NCI-H82 treated with DMSO at 0.1 percent for 48 hours (cell line): ENCODE measurements around the gene CYP2W1.
"Not testable (repeated sequence)": the region's sequence is repeated elsewhere in the genome, so short reads cannot be mapped to it uniquely, and the experiment has no call there.

Source experiments
- DNase-seq: peaks from one replicate; lab custom pipeline; 2025; ENCODE audit not compliant: unreplicated experiment; lab: John Stamatoyannopoulos, UW

The CYP2W1 gene

DNA sequence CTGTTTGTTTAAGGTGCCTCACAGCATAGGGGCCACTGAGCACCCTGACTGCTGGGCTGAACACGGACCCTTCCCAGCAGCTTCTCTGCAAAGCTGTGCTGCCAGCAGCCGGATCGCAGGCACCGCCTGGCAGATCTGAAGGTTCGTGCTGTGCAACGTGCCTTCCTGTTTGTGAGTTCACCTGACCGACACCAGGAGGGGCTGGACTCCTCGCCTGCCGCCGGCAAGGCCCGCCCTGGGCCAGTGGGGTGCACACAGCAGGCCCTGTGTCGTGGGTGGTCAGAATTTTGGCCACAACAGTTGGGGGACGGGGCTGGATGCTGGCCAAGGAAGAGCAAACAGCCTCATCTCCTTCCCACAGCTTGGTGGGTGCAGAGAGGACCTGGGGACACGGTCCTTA is 12.6 kb downstream of the CYP2W1 start:
- no peak for DNase-seq

DNA sequence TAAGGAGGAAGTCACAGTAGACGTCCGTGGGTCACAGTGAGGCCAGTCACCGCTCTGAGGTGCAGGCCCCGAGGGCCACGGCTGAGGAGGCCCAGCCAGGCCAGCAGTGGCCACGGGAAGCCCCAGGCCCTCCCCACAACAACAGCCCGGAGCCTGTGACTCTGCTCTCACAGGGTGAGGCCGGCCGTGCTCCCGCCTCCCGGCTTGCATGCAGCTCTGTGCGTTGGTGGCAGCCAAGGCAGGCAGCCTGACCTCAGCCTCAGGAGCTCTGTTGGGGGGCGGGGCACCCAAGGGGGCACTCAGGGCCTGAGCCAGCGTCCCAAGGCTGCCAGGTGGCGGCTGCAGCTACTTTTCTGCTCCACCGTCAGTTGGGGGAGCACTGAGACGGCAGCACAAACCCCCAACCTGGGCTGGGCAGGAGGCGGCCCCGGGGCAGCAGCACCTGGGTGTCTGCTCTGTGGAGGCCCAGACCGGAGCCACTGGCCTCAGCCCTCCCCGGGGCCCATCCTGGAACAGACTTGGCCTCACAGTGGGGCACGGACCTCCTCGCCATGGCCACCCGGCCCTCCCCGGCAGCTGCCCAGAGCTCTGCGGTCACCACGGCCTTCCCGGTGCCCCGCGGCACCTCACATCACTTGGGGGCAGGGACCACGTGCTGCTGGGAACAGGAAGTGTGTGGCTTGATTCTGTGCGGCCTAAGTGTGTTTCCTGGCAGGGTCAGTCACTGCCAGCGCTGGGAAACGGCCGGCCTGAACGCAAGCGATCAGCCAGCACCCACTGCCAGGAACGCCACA is 13.3 kb downstream of the CYP2W1 start:
- no peak for DNase-seq

DNA sequence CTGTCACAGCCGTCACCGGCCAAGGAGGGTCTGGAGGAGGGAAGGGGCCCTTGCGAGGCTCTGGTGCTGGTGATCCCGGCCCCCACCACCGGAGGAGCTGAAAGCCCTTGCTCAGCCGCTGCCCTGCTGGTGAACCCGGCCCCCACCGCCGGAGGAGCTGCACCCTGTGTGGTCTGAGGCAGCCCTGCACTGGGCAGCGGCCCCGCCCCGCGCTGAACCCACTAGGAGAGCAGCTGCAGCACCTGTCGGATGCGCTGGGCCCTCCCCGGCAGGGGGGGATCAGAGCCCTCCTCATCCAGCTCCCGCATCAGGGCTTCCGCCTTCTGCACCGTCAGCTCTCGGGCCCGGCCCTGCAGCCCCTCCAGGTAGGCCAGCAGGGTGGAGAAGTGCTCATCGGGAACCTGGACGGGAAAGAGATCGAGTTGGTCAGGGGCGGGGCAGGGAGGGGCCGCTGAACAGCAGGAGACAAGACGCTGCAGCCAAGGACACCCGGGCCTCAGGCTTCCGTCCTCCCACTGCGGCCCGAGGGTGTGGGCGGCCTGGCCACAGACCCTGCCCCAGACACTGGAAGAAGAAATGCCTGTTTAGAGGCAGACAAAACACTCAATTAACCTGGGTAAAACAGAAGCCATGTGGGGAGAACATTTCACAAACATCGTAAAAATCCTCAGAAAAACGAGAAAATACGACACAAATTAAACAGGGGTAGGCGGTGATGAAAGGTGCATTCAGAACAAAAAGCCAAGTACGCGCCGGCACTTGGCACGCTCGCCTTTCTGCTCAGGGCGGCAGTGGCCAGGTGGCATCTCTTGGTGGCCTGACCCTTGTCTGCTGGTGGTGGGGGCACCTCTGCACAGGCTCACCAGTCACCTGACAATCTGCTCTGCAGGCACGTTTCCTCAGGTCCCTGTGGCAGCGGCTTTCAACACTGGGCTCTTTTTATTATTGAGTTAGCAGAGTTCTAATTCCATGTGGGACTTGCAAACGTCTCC is 14.7 kb downstream of the CYP2W1 start:
- DNase-seq = no peak

DNA sequence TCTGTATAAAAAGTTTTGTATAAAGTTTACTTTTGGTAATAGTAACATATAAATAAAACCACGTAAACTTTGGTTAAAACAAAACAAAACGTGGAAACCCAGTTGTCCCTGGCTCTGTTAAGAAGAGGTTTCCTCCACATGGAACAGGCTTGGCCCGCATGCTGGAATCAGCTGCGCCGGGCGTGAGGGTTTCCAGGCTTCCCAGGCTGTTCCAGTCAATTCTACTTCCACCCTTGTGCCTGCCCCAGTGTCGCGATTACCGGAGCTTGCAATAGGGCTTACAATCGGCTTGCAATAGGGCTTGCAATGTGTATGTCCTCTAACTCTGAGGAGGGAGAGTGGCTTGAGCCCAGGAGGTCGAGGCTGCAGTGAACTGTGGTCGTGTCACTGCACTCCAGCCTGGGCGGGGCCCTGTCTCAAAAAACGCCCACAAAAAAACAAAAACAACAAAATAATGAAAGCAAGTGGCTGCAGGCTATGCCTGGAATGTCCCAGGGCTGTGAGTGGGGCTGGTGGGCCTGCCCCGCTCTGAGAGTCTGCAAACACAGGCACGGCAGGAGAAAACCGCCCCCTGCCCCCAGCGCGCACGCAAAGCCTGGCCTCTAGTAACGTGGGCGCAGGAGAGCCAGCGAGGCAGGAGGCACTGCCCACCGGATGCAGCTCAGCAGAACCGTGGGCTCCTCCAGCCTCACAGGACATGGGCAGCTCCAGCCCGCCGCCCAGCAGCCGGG is 16.3 kb downstream of the CYP2W1 start:
- no peak for DNase-seq

DNA sequence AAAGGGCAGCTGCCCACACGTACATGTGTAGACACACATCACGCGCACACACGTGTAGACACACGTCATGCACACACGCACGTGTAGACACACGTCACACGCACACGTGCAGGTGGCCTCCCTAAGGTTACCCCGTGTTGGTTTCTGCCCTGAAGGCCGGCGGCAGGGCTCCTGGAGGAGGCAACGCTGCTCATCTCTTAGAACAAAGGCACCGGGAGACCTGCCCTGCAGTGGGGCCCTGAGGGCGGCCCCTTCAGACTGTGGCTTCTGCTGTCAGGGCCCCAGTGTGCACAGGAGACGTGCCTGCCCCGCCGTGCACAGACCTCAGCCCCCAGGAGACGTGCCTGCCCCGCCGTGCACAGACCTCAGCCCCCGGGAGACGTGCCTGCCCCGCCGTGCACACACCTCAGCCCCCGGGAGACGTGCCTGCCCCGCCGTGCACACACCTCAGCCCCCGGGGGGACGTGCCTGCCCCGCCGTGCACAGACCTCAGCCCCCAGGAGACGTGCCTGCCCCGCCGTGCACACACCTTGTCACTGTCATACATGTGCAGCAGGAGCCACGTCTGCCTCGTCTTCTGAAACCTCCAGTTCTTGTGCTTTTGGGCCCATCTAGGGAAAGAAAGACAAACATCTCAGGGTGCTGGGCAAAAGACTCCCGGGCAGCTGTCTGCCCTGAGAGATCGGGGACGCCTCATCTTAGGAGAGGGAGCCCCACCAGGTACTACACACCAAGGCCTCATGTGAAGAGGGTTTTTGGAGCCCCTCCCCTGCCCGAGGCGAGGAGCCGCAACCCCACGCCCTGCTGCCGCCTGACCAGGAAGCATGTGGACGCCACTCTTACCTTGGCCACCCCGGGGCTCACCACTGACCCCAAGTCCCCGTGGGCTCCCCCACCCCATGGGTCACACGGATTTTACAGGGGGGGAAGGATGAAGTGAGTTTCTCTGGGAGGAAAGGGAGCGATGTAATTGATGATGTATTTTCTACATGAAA is 17.3 kb downstream of the CYP2W1 start:
- no peak for DNase-seq

DNA sequence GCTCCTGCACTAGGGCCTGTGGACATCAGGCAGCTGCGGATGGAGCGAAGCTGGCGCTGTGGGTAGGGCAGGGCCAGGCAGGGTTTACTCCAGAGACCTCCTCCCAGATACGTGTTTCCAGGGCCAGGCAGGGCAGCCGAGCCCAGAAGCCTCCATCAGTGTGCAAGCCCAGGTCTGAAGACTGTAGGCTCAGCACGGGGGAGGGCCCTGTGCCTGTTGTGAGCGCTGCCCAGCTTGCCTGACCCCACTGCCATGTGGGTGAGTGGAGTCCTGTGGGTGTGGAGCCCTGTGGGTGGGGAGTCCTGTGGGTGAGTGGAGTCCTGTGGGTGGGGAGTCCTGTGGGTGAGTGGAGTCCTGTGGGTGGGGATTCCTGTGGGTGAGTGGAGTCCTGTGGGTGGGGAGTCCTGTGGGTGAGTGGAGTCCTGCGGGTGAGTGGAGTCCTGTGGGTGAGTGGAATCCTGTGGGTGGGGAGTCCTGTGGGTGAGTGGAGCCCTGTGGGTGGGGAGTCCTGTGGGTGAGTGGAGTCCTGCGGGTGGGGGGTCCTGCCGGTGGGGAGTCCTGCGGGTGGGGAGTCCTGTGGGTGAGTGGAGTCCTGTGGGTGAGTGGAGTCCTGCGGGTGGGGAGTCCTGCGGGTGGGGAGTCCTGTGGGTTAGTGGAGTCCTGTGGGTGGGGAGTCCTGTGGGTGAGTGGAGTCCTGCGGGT is 18.2 kb downstream of the CYP2W1 start:
- not testable (repeated sequence) for DNase-seq

DNA sequence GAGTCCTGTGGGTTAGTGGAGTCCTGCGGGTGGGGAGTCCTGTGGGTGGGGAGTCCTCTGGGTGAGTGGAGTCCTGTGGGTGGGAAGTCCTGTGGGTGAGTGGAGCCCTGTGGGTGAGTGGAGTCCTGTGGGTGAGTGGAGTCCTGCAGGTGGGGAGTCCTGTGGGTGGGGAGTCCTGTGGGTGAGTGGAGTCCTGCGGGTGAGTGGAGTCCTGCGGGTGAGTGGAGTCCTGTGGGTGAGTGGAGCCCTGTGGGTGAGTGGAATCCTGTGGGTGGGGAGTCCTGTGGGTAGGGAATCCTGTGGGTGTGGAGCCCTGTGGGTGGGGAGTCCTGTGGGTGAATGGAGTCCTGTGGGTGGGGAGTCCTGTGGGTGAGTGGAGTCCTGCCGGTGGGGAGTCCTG is 19.0 kb downstream of the CYP2W1 start:
- DNase-seq = not testable (repeated sequence)

DNA sequence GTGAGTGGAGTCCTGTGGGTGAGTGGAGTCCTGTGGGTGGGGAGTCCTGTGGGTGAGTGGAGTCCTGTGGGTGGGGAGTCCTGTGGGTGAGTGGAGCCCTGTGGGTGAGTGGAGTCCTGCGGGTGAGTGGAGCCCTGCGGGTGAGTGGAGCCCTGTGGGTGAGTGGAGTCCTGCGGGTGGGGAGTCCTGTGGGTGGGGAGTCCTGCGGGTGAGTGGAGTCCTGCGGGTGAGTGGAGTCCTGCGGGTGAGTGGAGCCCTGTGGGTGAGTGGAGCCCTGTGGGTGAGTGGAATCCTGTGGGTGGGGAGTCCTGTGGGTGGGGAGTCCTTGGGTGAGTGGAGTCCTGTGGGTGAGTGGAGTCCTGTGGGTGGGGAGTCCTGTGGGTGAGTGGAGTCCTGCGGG is 19.5 kb downstream of the CYP2W1 start:
- not testable (repeated sequence) for DNase-seq

DNA sequence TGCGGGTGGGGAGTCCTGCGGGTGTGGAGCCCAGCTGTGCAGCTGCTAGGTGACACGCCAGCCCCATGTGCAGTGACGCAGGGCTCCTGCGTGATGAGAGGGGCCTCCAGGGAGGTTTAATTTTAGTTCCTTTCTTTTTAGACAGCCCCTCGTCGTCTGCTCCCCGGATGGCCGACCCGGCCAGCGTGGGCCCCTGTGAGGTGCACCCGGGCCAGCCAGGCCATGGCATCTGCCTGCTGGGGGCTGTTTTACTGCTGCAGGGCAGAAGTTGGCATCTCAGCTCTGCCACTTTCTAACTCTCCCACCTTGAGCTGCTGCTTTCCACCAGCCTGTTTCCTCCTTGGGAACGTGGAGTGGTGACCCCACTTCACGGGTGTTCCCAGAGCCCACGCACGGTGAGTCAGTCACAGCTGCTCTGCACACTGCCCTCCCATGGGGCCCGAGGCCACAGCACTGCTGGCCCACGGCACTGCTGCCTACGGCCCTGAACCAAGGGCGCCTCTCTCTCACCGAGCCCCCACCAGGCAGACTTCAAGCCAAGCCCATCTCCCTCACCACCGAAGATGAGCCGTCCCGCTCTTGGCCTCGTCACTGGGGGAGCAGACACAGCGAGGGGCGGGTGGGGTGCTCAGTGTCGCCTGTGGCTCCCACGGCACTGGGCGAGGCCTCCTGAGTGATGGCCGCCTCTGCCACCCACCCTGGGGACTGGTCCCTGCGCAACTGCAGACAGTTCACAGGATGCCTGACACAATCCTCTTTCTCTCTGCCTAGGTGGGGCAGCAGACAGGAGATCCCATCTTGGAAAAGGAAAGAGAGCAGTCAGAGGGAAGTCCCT is 21.3 kb downstream of the CYP2W1 start:
- no peak for DNase-seq

DNA sequence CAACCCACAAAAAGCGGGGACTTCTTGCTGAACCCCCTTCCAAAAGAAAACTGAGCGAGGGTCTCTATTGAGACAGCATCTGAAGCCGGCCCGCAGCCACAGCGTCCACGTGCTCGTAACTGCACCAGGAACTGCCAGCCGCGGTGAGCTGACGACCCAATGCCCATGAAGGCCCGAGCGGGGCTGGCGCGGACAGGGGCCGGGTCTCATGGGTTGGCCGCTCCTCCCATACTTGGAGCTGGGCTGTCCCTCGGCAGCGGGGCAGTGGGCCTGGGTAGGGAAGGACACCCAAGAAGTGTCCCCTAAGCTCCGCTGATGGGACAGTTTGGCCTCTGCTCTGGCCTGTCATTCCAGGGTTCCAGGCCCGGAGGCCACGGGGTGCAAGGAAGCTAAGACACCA is 22.3 kb downstream of the CYP2W1 start:
- DNase-seq = no peak

DNA sequence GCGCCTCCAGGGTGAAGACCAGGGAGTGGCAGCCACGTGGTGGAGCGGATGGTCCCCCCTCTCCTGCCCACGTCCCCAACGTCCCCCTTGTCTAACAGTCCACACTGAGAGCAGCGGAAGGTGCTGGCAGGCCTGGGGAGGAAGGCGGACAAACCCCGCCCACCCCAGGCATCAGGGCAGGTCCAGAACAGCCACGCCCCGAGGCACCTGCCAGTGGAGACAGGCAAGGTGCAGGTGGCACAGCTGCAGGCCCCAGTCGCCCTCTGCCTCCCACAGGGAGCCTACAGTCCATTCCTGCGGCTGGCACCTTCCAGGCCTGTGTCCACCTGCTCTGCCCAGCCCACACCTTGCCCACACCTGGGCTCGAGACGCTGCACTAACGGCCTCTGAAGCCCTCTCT is 24.9 kb downstream of the CYP2W1 start:
- no peak for DNase-seq

DNA sequence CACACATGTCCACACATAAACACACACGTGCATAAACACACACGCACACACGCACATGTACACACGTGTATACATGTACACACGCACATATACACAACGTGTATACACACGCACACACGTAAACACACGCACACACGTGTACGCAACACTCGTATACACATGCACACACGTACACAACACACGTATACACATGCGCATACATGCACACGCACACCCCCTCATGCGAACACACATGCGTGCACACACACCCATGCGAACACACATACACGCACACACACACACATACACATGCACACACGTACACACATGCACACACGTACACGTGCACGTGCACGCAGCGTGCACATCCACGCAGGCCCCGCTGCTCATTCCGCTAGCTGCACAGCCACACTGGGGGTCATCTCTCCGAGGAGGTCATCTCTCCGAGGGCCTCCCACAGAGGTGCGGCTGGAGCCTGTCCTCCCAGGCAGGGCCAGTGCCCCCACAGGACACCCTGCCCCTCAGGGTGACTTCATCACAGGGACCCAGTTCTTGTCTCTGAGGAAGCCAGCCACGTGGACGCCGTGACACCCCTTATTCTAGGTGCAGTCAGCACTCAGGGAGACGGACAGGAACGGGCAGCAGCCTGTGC is 25.9 kb downstream of the CYP2W1 start:
- no peak for DNase-seq

DNA sequence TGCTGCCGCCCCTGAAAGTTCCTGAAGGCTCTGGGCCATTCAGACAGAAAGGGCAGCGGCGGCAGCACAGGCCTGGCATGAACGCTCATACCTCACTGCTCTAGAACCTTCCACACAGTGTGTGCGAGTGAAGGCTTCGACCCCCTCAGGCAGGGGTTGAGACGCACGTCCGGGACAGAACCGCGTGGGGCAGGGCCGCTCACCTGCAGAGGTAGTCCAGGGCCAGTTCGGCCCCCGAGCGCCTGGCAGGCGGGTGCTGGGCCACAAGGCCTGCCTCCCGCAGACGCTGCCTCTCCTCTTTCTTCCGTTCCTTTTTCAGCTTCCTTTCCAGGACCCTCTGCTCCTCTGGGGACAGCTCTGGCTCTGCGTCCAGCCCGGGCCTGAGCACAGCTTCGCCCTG is 26.8 kb downstream of the CYP2W1 start:
- DNase-seq = no peak

DNA sequence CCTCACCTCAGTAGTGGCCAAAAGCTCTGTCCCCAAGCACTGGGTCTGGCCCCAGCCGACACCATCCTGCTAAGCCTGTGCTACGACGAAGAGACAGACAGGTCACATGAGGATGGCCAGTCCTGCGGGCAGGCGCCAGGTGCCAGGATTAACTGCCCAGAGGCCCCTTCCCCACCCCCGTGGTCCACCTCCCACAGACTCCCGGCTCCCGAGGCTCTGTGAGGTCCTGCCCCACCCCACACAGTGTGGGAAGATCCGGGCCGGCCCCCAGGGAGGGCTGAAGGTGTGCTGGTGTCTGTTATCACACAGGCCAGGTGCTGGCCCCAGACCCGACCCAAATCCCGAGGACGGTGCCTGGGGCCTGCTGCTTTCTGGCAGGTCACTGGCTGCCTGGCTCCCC is 27.2 kb downstream of the CYP2W1 start:
- no peak for DNase-seq

DNA sequence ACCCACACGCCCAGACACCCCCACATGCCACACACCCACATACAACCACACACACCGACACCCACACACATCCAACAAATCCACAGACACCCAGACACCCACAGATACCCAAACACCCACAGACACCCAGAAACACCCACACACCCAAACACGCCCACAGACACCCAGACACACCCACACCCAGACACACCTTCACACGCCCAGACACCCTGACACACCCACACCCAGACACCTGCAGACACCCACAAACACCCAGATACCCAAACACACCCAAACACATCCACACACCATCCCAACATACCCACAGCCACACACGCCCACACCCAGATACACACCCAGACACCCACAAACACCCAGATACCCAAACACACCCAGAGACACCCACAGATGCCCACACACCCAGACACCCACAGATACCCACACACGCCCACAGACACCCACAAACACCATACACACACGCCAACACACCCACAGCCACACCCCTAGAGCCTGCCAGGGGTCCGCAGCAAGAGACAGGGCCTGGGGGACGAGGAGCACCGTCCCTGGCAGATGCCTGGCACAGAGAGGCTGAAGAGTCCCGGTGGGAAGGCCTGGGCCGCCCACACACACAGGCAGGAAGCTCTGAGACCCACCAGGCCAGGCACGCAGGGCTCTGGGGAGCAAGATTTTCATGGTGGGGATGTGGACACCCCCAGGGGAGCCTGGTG is 28.5 kb downstream of the CYP2W1 start:
- DNase-seq = no peak

DNA sequence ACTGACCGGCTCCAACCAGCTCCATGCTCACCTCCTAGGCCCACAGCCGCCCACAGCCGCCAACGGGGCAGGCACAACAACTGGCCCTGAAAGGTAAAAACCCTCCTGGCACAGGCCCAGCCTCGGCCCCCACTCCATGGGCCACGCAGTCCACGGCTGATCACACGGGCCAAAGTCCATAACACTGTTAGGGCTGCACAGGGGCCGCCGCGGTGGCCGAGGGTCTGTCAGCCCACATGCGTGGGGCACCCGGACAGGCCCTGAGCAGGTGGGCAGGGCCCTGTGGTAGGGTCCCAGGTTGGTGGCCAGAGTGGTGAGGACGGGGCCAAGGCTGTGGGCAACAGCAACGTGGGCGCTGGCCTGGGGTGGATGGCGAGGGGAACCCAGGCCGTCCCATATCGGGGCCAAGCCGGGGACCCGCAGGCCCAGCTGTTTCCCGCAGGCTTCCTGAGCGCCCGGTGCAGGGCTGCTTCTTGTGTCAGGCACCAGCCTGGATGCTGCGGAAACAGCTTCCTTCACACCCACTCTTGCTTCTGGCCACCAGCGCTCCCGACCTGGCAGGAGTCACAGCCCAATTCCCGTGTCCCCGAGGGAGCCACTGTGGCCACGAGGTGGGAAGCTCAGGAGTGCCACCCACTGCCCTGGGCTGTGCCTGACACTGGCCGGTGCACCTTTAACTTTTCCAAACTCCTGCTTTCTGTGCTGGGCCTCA is 29.2 kb downstream of the CYP2W1 start:
- no peak for DNase-seq

DNA sequence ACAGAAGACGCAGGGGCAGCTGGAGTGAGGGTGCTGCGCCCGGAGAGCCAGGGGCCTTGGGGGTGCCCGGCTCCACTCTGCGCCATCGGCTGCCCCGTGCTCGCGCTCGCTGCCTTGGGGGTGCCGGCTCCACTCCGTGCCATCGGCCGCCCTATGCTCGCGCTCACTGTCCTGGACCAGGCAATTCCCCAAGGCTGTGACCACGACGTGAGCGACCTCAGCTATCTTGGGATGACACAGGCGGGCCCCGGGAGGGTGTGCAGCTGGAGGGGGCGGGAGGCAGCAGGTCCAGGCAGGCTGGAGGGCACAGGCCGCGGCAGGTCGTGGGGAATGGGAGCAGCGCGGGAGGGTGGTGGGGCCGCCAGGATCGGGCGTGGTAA is 29.7 kb downstream of the CYP2W1 start:
- DNase-seq = no peak
